Peyer's patch (tissue), 4 donors: ENCODE data around the gene ALDH18A1.

Experiments used
- CTCF ChIP-seq, 6 experiments: fragments of 450-650 bp in 4 of 6; fragments of 200-600 bp in 2 of 6; sonication (generic) in 1 of 6; IDR thresholded peaks; one replicate each; pipeline ENCODE4 v1.5.1; 2017 to 2019; ENCODE audit warnings: antibody characterized with exemption in 6 of 6, mild to moderate bottlenecking in 3 of 6, moderate library complexity in 1 of 6
- POLR2A ChIP-seq, 2 donors: fragments of 450-650 bp; IDR thresholded peaks; one replicate each; pipeline ENCODE4 v1.5.1; 2017; ENCODE audit warnings: antibody characterized with exemption in 2 of 2, mild to moderate bottlenecking in 2 of 2, moderate library complexity in 2 of 2

- TF ChIP-seq CTCF (IDR thresholded peaks at IDR 0.05) (no peak), POLR2A (IDR thresholded peaks at IDR 0.05) (no peak)
These were observed 90.4 kb downstream of the ALDH18A1 start for GRCh38 chr10:95566136-95566535.
